NCI-H2171 (cell line): ENCODE measurements around the gene TOP1.
"Not testable (repeated sequence)": the region's sequence is repeated elsewhere in the genome, so short reads cannot be mapped to it uniquely, and the experiment has no call there.

ENCODE experiments used
- DNase-seq: peaks from one replicate; lab custom pipeline; 2025; lab: John Stamatoyannopoulos, UW

The TOP1 gene

DNA sequence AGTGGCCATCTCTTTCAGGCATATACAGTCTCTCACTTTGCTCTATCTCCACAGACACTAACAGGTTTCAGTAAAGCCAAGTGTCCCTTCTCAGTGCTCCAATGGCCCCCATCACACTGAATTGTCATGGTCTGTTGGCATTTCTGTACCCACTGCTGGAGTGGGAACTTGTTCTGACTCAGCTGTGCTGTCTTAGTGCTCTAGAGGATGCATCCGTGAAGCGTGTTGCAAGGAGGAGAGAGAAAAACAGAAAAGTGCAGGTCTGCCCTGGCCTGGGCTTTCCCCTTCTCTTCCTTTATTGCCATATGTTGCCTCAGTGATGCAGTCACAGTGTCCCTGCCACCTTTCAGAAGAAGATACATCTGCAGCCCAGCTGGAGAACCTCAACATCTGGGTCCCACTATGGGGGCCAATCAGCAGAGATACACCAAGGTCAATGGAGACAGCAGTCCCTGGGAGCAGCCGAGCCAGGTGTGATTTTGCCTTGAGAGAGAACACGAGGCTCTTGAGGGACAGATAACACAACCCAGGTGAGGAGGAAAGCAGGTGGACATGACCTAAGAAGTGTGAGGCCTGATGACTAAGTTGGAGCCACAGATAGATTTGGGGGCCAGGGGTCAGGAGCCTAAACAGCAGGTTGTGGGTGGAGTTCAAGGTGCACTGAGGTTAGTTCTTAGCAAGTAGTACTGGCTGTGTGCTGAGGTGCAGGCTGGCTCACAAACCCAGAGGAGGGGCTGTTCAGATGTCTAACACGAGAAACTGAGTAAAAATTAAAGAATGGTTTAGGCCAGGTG, 103.2 kb downstream of the TOP1 start:
- DNase-seq, result no peak

DNA sequence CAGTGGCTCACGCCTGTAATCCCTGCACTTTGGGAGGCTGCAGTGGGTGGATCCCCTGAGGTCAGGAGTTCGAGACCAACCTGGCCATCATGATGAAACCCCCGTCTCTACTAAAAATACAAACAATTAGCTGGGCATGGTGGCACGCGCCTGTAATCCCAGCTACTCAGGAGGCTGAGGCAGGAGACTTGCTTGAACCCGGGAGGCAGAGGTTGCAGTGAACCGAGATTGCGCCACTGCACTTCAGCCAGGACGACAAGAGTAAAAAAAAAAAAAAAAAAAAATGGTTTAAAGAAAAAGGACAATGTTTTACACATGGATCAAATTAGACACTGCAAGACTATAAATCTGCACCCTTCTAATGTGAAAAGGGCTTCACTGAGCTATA, 103.8 kb downstream of the TOP1 start:
- DNase-seq, result not testable (repeated sequence)

DNA sequence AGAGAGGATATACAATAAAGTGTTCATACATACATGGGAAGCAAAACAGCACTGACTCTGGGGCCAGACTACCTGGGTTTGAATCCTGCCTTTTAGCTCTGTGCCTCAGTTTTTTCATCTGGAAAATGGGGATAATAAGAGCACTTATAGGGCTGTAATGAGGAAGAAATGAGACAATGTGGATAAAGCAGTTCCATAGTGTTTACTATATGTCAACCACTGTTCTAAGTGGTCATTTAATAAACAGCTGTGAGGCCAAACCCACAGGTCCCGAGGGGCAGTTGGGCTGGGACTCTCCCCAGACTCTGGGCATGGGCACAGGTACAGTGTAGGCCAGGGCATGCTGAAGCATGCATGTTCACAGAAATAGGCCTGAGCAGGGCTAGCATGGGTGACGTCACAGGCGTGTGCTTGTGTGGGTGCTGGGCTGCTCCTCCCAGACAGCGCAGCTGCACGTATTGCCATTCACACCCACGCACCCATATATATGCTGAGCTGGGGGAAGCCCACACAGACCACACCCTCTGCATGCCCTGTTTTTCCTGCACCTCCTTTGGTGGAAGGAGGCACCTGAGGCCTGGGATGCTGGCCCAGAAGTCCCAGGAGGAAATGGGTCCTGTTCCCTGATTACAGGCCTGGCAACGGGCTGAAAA, 105.2 kb downstream of the TOP1 start:
- no peak for DNase-seq

DNA sequence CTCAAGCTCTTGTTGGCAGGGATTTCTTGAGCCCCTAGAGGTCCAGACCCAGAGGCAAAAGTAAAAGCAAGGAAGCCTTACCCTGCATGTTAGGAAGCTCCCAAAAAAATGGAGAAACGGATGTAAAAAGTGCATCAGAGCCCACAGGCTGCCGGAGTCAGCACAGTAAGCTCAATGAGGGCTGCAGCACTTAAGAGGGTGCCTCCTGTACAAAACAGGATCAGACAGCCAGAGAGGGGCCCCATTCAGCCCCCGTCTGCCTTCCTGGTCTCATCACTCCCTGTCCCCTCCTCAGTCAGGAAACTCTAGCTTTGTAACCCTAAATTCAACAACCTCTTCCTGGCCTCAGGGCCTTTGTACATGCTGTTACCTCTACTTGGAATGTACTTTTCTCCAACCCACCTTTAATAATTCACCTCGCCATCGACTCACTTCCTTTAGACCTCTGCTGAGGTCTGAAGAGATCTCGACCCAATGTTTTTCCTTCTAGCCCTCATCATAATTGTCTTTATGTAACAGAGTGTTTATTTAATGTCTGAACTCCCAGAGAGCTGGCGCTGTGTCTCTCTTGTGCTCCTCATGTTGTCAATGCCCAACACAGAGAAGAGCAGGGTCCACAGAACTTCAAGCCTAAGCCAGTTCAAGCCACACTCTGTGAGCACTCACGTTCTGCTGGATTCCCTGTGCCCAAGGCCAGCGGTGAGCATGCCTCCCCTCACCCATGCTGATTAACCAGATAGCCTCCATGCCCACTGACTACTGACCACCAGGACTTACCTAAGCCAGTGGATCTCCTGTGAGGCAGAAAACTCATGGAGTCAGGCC, 106.0 kb downstream of the TOP1 start:
- no peak for DNase-seq

DNA sequence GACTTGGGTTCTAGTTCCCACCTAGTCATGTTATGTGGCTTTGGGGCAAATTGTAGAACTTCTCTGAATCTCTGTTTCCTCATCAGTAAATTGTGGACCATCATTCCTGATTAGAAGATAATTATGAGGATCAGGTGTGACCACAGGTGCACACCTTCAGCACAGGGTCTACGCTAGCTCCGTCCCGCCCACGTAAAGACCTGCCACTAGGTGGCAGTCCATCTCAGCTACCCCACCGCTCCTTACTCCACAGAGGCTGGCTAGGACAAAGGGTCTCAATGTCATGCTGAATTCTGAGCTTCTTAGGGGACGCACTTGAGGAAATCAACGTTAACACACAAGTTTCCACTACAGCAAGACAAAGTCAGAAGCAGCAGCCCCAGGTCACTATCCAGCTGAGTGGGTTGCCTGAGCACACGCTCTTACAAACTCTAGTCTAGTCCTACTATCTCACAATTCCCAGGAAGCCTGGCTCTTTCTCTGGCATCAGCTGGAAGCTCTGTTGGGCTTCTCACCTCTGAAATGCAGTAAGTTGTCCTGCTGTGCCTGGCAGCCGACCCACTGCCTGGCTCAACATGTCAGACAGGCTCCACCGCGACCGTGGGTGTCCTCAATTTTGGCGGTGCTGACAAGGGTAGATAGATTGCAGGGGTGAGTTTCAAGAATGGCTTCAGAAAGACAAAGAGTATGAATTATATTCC, 106.7 kb downstream of the TOP1 start:
- peak; percentile 27 for DNase-seq

DNA sequence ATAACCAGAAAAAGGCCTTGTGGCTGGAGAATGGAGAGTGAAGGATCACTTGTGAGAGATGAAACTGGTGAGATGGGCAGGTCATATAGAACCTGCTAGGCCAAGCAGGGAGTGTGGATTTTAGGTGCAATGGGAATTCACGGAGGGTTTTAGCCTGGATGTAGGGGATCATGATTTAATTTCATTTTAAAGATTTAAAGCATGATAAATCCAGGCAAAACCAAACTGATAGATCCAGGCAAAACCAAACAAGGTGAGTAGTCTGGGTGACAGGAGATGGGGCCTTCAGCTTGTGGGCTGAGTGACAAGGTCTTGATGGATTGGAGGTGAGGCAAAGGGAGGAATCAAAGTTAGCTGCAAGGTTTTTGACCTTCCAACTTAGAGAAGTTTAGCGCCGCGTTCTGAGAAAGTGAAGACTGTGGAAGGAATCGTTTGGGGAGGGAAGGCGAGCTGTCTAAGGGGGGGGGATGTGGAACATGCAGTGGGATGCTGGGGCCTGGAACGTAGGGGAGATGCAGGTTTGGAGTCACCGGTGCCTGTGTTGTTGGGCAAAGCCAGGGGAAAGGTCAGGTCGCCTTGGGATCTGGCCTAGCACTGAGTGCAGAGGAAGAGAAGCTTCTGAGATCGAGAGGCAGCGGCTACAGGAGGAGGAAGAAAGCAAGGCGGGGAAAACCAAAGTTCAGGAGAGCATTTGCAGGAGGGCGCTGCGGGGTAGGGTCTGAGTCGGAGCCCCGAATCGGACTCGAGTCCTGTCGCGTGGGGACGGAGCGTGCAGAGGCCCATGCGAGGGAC, 107.5 kb downstream of the TOP1 start:
- DNase-seq, result peak; percentile 4

DNA sequence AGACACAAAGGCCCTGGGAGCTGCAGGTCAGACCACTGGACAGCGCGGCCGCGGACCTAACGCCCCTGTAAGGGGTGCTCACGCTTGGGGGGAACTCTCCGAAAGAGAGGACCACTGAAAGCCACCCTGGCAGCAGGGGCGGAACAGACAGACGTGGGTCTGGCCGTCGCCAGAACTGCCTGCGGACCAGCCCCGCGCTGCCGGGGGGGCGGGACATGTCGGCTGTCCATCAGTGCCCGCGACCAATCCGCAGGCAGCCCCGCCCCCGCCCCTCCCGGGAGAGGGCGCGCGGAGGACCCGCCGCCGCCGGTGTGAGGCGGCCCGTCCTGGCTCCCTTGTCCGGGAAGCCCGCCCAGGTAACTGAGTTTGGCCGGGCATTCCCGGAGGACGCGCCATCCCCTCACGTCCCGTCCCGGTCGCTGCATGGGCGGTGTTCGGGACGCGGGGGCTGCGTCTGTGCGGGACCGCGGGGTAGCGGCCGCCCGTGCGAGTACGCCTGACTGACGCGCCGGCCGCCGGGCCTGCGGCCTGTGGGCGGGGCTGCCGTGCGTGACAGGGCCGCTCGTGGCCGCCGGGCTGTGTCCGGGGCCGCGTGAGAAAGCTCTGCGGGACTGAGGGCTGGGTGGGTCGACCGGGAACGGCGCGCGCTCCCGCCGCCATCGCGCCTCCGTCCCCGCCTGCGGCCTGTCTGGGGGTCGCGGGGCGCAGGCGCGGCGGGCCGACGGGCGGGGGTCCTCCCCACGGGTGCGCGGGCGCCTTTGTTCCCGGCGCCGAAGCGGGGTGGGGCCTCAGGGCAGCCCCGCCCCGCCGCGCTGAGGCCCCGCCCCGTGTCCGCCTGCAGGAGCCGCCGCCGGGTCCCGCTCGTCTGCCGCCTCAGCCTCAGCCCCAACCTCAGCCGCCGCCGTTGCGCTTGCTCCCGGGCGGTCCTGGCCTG, 108.3 kb downstream of the TOP1 start, which contains the start of gene PLCG1:
Gene PLCG1, plus strand, starts transcription at position 864 of the 934 bp plus-strand sequence. CDS start 99 bp downstream, outside the sequence.
- DNase-seq, result peak; percentile 89

DNA sequence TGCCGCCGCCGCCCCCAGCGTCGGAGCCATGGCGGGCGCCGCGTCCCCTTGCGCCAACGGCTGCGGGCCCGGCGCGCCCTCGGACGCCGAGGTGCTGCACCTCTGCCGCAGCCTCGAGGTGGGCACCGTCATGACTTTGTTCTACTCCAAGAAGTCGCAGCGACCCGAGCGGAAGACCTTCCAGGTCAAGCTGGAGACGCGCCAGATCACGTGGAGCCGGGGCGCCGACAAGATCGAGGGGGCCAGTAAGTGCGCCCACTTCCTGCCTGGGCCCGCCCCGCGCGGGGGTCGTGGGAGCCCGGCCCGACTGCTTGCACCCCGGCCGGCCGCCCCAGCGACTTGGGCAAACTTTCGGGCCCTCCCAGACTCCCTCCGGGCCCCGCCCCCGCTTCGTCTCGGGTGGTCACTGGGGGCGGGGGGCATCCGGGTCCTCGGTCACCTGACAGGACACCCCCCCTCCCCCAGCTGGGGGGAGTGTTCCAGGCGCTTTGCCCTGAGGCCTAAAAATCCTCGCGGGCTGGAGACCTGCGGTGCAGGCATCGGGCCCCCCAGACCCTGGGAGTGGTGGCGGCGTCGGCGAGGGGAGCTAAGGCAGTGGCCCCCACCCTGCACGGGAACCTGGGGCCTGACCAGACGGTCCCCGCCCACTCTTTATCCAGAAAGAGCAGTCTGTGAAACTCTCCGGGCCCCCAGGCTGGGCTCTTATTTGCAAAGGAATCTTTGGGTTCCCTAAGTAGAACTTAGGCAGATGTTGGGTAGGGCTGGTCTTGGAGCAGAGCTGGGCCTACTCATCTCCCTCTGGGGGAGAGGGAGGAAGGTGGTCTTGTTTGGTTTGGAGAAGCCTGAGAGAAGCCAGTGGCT, 109.2 kb downstream of the TOP1 start:
- peak; percentile 80 for DNase-seq

DNA sequence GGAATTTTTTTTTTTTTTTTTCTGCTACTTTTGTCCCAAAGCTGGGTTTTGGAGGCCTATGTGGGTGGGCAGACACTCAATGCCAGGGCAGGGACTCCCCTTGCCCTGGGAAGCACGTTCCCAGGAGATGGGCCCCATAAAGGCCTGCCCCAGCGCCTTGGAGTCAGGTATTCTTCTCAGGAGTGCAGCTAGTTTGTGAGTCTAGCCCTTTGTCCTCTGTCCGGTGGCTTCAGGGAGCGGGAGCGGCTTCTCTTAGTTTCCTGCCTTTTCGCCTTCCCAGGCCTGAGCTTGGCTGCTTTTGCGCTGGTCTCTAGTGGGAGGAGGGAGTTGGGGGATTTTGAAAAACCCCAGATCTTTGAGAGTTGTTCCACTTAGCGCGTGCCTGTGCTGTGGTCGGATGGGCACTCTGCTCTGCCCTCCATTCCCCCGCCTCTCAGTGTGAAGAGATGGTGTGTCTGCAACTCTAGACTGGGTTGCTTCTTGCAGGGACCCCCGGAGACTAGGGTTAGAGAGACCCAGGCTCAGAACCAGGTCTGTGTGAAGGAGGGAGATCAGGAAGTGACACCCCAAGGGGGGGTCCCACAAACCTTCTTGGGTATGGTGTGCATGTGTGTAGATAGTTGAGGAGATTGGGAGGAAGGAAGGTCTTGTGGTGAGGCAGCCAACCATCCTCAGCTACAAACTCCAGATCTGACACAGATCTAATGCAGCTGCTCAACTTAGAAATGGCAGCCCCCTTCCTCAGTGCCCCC, 110.0 kb downstream of the TOP1 start:
- DNase-seq, result no peak

DNA sequence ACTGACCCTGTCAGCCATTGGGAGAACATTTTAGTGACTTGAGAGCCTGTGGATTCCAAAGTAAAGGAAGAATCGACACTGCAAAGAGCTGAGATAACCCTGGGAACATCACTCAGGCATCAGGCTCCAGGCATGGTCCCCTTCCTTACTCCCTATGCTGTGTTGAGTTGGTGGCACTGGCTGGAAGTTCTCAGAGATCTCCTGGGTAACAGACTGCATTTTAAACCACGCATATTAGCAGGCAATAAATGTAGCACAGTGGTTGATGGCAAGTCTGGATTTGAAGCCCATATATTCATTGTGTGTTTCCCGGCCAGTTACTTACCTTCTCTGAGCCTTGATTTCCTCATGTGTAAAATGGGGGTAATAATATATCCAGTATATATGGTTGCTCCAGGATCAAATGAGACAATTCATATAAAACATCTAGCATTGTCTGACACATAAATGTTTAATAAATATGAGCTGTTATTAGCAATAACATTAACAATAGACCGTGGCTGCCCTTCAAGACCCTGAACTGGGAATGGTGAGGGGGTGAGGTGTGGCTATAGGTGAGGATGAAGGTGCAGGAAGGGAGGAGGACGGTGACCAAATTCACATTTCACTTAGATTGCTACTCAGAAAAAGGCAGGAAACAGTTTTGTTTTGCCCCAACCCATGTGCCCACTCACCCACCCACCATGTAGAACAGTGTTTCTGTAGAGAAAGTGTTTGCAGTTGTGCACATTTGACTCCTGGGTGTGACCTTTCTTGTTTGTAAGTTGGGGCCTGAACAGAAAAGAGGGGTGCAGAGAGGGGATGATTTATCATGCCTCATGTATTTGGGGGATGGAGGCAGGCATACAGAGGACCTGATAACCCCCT, 110.8 kb downstream of the TOP1 start:
- no peak for DNase-seq

DNA sequence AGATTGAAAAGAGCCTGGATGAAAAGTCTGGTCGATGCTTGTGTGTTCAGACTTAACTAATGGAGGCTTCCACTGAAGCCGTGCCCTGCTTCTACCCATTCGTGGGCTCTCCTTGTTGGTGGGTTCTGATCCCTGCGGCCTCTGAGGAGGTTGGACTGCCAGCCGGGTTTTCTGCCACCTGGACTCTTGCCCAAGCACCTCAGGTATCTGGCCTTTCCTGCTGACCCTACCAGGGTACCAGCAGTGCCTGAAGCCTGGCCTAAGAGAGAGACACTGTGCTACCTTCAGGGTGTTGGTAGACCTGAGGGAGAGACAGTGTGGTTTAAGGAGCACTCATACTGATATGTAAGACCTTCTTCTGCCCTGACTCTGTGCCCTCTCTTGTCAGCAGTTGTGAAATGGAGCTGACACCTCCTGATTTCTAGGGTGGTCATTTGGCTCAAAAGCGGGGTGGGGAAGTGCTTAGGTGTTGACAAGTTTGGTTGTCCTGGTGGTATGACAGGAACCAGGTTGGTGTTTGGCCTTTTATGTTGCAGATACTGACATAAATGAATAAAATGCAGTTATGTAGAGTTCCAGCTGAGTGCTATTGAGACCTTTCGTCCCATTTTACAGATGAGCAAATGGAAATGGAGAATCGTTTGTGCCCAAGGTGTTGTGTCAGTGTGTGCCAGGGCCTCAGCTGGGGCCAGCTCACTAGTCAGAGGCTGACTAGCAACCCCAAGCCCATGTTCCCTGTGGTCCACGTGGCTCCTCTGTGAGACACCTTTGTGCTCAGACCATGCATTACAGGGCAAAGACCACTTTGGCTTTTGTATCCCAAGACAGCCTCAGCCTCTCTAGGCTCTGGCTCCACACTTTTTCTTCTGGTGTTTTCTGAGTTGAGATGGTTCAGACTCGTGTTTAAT, 111.9 kb downstream of the TOP1 start:
- no peak for DNase-seq

DNA sequence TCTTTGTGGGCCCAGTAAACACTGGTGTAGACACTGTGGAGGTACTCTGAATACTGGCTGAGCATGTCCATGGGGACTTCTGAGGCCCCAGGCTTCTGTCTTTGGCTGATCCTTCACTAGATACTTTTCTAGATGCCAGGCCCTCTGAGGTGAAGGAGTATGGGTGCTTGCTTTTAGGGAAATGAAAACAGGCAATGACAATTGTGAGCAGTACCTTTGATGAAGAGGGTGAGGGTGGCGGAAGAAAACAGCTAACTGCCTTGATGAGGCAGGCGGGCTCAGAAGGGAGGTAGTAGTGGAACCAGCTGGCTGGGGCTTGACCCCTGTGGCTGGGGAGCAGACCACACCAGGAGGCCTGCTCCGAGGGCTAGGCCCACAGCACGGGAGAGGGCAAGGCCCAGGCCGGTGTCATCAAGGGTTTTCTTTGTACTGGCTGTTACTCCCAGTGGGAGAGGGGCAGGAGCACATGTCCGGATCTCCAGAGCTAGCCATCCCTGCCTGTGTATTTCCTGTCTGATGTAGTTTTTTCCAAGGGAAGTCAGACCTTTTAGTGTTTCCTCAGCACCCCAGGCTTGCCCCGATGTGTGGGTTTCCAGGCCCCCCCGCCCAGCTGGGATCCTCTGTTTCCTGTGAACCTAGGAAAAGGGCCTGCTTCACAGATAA, 112.7 kb downstream of the TOP1 start:
- no peak for DNase-seq

DNA sequence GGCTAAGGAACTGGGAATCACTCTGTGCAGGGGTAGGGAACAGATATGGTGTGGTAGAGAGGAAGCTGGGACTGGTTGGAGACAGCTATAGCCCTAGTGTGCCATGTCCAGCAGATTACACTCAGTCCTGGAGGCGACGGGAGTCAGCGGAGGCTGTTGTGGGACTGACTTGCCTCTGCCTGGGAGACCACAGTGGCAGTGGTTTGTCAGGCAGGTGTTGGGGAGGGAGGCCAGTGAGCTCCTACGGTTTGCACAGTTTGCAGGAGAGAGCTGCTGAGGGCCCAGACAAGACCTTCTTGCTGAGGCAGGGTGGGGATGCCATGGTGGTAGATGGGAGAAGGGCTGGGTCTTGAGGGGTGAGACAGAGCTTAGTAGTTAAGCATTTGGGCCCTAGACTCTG, 113.6 kb downstream of the TOP1 start:
- DNase-seq, result no peak

DNA sequence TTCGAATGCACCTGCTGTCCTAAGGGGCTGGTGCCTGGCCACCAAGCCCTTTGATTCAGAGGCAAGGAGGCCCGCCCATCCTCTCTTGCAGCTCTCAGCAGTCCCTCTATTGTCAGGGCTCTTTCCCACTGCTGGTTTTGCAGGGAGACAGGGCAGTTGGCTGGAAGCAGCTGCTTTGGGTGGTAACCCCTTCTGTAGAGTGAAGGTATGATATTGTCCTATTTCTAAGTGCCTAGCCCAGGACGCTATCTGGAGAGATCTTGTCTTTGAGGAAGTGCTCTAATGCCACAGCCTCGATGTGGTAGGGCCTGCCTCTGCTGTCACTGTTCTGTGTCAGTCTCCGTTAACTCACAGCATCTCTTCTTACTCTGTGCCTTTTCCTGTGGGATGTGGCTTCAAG, 114.3 kb downstream of the TOP1 start:
- DNase-seq, result no peak

DNA sequence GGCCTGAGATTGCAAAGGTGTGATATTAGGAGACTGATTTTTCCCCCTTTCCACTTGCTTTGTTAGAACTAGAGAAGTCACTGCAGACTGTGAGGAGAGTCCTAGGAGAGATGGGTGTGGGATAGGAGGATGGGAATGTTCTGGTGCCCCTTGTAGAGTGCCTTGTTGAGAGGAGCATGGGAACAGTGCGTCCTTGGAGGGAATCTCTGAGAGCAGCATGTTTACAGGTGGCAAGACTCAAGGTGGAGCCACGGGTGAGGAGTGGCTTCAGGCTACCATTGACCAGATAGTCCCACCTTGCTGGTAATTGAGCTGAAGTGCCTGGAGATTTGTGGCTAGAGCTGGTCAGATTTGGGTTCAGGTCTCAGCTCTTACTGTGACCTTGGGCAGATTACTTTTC, 114.7 kb downstream of the TOP1 start:
- no peak for DNase-seq

DNA sequence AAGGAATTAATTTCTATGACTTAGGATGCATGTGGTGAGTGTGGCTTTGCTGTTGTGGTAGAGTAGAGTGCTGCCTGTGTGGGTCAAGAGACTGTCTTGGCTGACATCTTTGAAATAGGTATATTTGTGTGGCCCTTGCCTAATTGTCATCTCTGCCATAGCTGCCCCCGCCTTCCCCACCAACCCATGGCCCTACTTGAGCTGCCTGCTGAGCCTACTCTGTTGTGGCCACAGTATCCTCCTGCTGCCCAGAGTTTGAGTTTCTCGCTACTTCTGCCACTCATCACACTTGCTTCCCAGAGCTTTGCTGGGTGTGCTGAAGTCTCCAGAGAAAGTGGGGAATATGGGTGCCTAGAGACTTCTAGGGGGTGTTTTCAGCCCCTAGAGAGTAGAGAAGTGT, 116.7 kb downstream of the TOP1 start:
- DNase-seq, result no peak
